Liver (tissue), 9 donors: Measurements from ENCODE around the gene RAB6B. TPM values are rescaled to one million over a fixed set of nuclear protein-coding genes. Genes with fewer than 3 reads are reported as not detected.

Source experiments
- DNase-seq: peaks from one replicate; pipeline ENCODE4 v3.0.0-alpha.2; 2017; ENCODE audit warnings: low spot score
- H3K27ac ChIP-seq, 2 donors: one replicate each; pipeline ENCODE4 v1.7.0; 2013; ENCODE audit warnings: inconsistent platforms in 2 of 2, low read length in 2 of 2, control low read depth in 1 of 2, low read depth in 1 of 2, mild to moderate bottlenecking in 1 of 2
- H3K27me3 ChIP-seq, 4 donors: one replicate each; pipeline versions ENCODE4 v1.6.1 to v1.7.0; 2013; ENCODE audit warnings: low read length in 3 of 4, inconsistent platforms in 1 of 4, mild to moderate bottlenecking in 1 of 4, moderate library complexity in 1 of 4; ENCODE audit not compliant: control insufficient read depth in 4 of 4, insufficient read depth in 4 of 4
- H3K36me3 ChIP-seq, 4 donors: one replicate each; pipeline versions ENCODE4 v1.6.1 to v1.7.0; 2013; ENCODE audit warnings: low read length in 3 of 4, mild to moderate bottlenecking in 3 of 4, low read depth in 1 of 4, moderate library complexity in 1 of 4; ENCODE audit not compliant: control insufficient read depth in 4 of 4, insufficient read depth in 3 of 4
- H3K4me1 ChIP-seq, 4 donors: one replicate each; pipeline versions ENCODE4 v1.6.1 to v1.7.0; 2013; ENCODE audit warnings: low read length in 3 of 4, mild to moderate bottlenecking in 3 of 4, moderate library complexity in 1 of 4; ENCODE audit not compliant: control insufficient read depth in 4 of 4, insufficient read depth in 4 of 4
- H3K4me3 ChIP-seq, 3 donors: one replicate each; pipeline versions ENCODE4 v1.6.1 to v1.7.0; 2013; ENCODE audit warnings: low read length in 3 of 3, control low read depth in 1 of 3, low read depth in 1 of 3, mild to moderate bottlenecking in 1 of 3
- H3K9ac ChIP-seq, 2 donors: one replicate each; pipeline ENCODE4 v1.7.0; 2013; ENCODE audit warnings: low read length in 2 of 2, mild to moderate bottlenecking in 2 of 2, moderate library complexity in 2 of 2, control low read depth in 1 of 2, low read depth in 1 of 2
- H3K9me3 ChIP-seq, 4 donors: one replicate each; pipeline versions ENCODE4 v1.6.1 to v1.7.0; 2013; ENCODE audit warnings: low read length in 3 of 4; ENCODE audit not compliant: control insufficient read depth in 4 of 4
- EGR1 ChIP-seq, 2 donors: IDR thresholded peaks; 2 replicates each; pipeline ENCODE4 v1.6.1; 2016 to 2018; ENCODE audit warnings: antibody characterized with exemption in 2 of 2, low read depth in 2 of 2
- FOXA1 ChIP-seq: IDR thresholded peaks from 2 replicates; pipeline ENCODE4 v1.6.1; 2016; ENCODE audit warnings: antibody characterized with exemption
- FOXA2 ChIP-seq: IDR thresholded peaks from 2 replicates; pipeline ENCODE4 v1.6.1; 2016; ENCODE audit warnings: antibody characterized with exemption
- GABPA ChIP-seq, 2 donors: IDR thresholded peaks in 1 of 2; conservative IDR thresholded peaks in 1 of 2; 2 replicates each; pipeline ENCODE4 v1.6.1; 2016; ENCODE audit warnings: antibody characterized with exemption in 2 of 2, mild to moderate bottlenecking in 1 of 2, moderate library complexity in 1 of 2
- HNF4G ChIP-seq: IDR thresholded peaks from 2 replicates; pipeline ENCODE4 v1.6.1; 2016; ENCODE audit warnings: antibody characterized with exemption
- JUND ChIP-seq, 2 donors: IDR thresholded peaks; 2 replicates each; pipeline ENCODE4 v1.6.1; 2016; ENCODE audit warnings: antibody characterized with exemption in 2 of 2
- NR2F2 ChIP-seq: IDR thresholded peaks from 2 replicates; pipeline ENCODE4 v1.6.1; 2016; ENCODE audit warnings: antibody characterized with exemption
- RXRA ChIP-seq, 2 donors: IDR thresholded peaks; 2 replicates each; pipeline ENCODE4 v1.6.1; 2017 to 2018; ENCODE audit warnings: antibody characterized with exemption in 2 of 2, mild to moderate bottlenecking in 1 of 2
- SP1 ChIP-seq: IDR thresholded peaks from 2 replicates; pipeline ENCODE4 v1.6.1; 2018; ENCODE audit warnings: antibody characterized with exemption, mild to moderate bottlenecking
- WGBS: extraction: QIAGEN DNeasy Blood & Tissue Kit; methylation state at CpG from one replicate; pipeline ENCODE4 v1.1.7; 2013; 5-methylcytosine and 5-hydroxymethylcytosine counted together
- polyA plus RNA-seq, 2 donors: library from polyadenylated mRNA; stranded (reverse) in 1 of 2; unstranded in 1 of 2; fragments of 200-250 nt in 1 of 2; fragments of >200 nt in 1 of 2; fragmentation: Nextera tagmentation in 1 of 2; extraction: Ambion mirVana in 1 of 2; gene quantifications; one replicate each; pipeline versions ENCODE4 v1.2.1 to v1.2.3, GENCODE V29; 2013 to 2015
- total RNA-seq, 2 donors: library from RNA; depleted of rRNA; stranded (reverse); fragments of >200 nt; gene quantifications; one replicate each; pipeline ENCODE4 v1.2.3, GENCODE V29; 2014
- TF ChIP-seq, protein P1 (sequence below): IDR thresholded peaks from 2 replicates; pipeline ENCODE4 v1.6.1; 2016; ENCODE audit warnings: antibody characterized with exemption
- TF ChIP-seq, protein P2 (sequence below): IDR thresholded peaks from 2 replicates; pipeline ENCODE4 v1.6.1; 2016; ENCODE audit warnings: antibody characterized with exemption
- TF ChIP-seq, protein P3 (sequence below): IDR thresholded peaks from 2 replicates; pipeline ENCODE4 v1.6.1; 2016; ENCODE audit warnings: antibody characterized with exemption
- donor health status: healthy.
- donor health status: healthy.
- donor health status: healthy.
- donor health status: healthy.
- donor health status: healthy.

The RAB6B gene
- total and polyA plus RNA-seq, 4 donors: 0.08 to 2.8 (median 0.28) TPM

DNA sequence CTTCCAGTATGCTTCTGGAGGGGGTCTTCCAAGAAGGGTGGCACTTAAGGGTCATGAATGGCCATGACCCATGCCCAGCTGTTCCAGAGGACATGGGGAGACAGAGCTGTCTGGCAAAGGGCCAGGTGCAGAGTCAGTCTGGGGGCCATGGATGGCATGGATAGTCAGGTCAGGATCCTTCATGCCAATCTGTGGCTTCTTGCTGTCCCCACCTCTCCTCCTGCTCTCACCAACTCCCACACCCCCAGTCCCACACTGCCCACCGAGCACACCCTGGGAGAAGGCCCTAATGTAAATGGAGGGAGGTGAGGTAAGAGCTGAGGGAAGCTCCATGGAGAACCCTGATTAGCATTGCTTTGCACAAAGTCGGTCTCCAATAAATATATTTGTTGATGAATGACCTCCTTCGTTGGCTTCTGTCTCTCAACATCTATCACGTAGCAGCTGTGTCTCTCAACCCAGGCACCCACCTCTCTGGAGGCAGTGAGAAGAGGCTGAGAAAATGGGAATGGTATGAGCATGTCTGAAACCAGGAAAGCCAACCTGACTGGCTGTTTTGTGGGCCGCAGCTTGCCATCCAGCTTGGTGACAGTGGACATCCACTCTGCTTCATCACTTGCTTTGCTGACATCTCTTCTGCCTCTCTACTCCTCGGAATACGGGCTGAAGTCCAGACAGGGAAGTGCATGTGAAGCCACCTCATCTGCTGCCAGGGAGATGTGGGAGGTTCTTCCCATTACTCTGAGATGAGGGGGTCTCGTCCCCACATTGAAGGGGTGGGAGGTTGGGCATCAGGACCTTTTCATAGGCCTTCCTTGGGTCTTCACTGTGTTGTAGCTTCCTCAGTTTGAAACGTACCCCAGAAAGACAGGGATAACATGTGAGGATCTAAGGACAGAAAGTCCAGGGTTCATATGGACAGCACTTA lies 37.7 kb upstream of the RAB6B start (continued):
- TF ChIP-seq, protein P1, sequence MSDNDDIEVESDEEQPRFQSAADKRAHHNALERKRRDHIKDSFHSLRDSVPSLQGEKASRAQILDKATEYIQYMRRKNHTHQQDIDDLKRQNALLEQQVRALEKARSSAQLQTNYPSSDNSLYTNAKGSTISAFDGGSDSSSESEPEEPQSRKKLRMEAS: no peak
- TF ChIP-seq FOXA2 (no peak), FOXA1 (no peak)

DNA sequence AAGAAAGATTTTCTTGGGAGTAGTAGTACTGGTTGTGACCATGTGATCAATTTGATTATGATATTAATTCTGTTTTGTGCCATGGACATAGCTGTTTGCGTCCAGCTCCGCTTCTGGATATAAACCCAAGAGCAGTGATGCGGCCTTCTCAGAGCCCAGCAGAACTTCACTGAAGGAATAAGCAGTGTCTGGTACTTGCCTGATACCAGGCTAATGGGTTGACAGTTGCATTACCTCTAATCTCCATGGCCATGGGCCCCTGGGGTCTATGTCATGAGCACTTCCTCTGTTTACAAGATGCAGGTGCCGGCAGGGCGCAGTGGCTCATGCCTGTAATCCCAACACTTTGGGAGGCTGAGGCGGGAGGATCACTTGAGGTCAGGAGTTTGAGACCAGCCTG lies 36.3 kb upstream of the RAB6B start:
- no peaks in the 10 kb centered on the region for H3K9me3 ChIP-seq
- H3K9ac ChIP-seq: no peak overlapping the region
- WGBS: 92% methylated on average over 6 of the region's 6 CpGs
- TF ChIP-seq, protein P2, sequence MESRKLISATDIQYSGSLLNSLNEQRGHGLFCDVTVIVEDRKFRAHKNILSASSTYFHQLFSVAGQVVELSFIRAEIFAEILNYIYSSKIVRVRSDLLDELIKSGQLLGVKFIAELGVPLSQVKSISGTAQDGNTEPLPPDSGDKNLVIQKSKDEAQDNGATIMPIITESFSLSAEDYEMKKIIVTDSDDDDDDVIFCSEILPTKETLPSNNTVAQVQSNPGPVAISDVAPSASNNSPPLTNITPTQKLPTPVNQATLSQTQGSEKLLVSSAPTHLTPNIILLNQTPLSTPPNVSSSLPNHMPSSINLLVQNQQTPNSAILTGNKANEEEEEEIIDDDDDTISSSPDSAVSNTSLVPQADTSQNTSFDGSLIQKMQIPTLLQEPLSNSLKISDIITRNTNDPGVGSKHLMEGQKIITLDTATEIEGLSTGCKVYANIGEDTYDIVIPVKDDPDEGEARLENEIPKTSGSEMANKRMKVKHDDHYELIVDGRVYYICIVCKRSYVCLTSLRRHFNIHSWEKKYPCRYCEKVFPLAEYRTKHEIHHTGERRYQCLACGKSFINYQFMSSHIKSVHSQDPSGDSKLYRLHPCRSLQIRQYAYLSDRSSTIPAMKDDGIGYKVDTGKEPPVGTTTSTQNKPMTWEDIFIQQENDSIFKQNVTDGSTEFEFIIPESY: no peak
- TF ChIP-seq FOXA1 (no peak), HNF4G (no peak), FOXA2 (no peak), SP1 (no peak), JUND (IDR thresholded peaks at IDR 0.05) (no peak), RXRA (IDR thresholded peaks at IDR 0.05) (no peak), GABPA (IDR thresholded peaks at IDR 0.05 in 1 of 2, conservative IDR thresholded peaks at IDR 0.05 in 1 of 2) (no peak), EGR1 (IDR thresholded peaks at IDR 0.05; ENCODE audit: low read depth in 2 of 2) (no peak)
- TF ChIP-seq, protein P1: no peak
- no peaks in the 10 kb centered on the region for H3K27me3 ChIP-seq
- DNase-seq: peak; percentile 21
- H3K36me3 ChIP-seq: no peaks in the 10 kb centered on the region
- peaks cover 3 to 10% (median 9%) of the 10 kb centered on the region in 4 donors for H3K4me1 ChIP-seq
- H3K27ac ChIP-seq: no peak overlapping the region
- H3K4me3 ChIP-seq: no peak overlapping the region

DNA sequence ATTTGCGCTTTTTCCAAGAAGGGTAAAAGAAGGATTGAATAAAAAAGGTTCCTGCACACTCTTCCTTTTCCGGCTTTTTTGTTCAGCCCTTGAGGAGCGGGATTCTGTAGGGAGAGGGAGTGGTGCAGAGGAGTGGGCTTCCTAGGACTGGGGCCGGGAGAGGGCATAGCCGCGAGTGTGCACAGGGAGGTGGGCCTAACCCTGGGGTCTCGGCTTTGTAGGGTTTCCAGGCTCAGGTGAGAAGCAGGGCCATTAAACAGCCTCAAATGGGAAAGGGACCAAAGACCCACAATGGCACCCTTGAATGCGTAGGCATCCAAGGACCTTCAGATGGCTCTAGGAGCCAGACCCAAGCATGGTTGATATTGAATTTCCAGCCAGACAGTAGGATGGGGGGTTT lies 35.4 kb upstream of the RAB6B start:
- DNase-seq: peak; percentile 10
- H3K36me3 ChIP-seq: no peaks in the 10 kb centered on the region
- 95% methylated on average over 8 of the region's 8 CpGs for WGBS
- TF ChIP-seq, protein P2: no peak
- TF ChIP-seq FOXA1: no peak
- TF ChIP-seq SP1: no peak
- TF ChIP-seq, protein P3, sequence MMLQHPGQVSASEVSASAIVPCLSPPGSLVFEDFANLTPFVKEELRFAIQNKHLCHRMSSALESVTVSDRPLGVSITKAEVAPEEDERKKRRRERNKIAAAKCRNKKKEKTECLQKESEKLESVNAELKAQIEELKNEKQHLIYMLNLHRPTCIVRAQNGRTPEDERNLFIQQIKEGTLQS: no peak
- no peak for TF ChIP-seq JUND (IDR thresholded peaks at IDR 0.05)
- no peak for TF ChIP-seq FOXA2
- TF ChIP-seq, protein P1: no peak
- no peak for TF ChIP-seq NR2F2
- no peak overlapping the region for H3K4me3 ChIP-seq
- no peak overlapping the region for H3K9ac ChIP-seq
- no peaks in the 10 kb centered on the region for H3K27me3 ChIP-seq
- no peaks in the 10 kb centered on the region for H3K9me3 ChIP-seq
- no peak overlapping the region for H3K27ac ChIP-seq
- peaks cover 3 to 10% (median 10%) of the 10 kb centered on the region in 4 donors for H3K4me1 ChIP-seq
